Spleen (tissue), 7 donors: ENCODE data around the gene PDE3A.

Experiments used
- POLR2A ChIP-seq, 3 donors: fragments of 450-650 bp; IDR thresholded peaks; one replicate each; pipeline ENCODE4 v1.5.1; 2017; ENCODE audit warnings: antibody characterized with exemption in 3 of 3, mild to moderate bottlenecking in 1 of 3
- TF ChIP-seq, protein P1 (sequence below), 11 experiments: fragments of 200-600 bp in 7 of 11; fragments of 450-650 bp in 4 of 11; sonication (generic) in 4 of 11; IDR thresholded peaks in 8 of 11; conservative IDR thresholded peaks in 3 of 11; 1 replicate in 7 of 11; 2 replicates in 4 of 11; pipeline versions ENCODE4 v1.4.0 to v1.8.0; 2016 to 2021; ENCODE audit warnings: antibody characterized with exemption in 11 of 11, inconsistent platforms in 4 of 11, mild to moderate bottlenecking in 1 of 11
- donor health status: DM: no; HTN: no; CAD: no; lungs with moderate emphysema.
- donor health status: DM: no; HTN: no; CAD: no.
- donor health status: DM: no; HTN: no; CAD: no.

DNA sequence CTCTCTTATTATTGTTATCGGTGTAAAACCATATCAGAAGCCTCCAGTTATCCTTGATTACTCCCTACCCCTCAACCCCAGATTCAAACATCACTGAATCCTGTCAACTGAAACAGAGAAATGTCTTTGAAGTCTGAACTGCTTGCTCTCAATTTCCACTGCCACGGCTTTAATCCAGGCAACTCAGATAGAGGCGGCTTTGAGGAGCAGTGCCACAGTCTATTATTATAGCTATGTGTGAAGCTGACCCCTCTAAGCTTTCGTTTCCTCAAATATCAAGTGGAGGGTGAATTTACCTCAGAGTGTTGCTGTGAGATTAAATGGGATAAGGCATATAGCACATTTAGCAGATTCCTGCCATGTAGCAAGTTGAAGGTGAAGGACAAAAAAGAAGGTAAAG, 49.0 kb upstream of the PDE3A start:
- TF ChIP-seq, protein P1, sequence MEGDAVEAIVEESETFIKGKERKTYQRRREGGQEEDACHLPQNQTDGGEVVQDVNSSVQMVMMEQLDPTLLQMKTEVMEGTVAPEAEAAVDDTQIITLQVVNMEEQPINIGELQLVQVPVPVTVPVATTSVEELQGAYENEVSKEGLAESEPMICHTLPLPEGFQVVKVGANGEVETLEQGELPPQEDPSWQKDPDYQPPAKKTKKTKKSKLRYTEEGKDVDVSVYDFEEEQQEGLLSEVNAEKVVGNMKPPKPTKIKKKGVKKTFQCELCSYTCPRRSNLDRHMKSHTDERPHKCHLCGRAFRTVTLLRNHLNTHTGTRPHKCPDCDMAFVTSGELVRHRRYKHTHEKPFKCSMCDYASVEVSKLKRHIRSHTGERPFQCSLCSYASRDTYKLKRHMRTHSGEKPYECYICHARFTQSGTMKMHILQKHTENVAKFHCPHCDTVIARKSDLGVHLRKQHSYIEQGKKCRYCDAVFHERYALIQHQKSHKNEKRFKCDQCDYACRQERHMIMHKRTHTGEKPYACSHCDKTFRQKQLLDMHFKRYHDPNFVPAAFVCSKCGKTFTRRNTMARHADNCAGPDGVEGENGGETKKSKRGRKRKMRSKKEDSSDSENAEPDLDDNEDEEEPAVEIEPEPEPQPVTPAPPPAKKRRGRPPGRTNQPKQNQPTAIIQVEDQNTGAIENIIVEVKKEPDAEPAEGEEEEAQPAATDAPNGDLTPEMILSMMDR (IDR thresholded peaks at IDR 0.05 in 8 of 11, conservative IDR thresholded peaks at IDR 0.05 in 3 of 11): no peak
- TF ChIP-seq POLR2A (IDR thresholded peaks at IDR 0.05): no peak
